NB4 (cell line): ENCODE results near the gene MRPL54.

ENCODE experiments used
- DNase-seq: peaks from one replicate; pipeline ENCODE4 v3.0.0; 2010; ENCODE audit warnings: low read depth
- H3K4me3 ChIP-seq: one replicate; pipeline ENCODE4 v1.5.1; 2011; ENCODE audit warnings: mild to moderate bottlenecking, low read depth, low read length, moderate library complexity
- CTCF ChIP-seq: IDR thresholded peaks from one replicate; pipeline ENCODE4 v1.5.1; 2012; ENCODE audit warnings: low read depth, low read length
- MAX ChIP-seq: IDR thresholded peaks from 2 replicates; pipeline ENCODE4 v1.6.1; 2011; ENCODE audit warnings: low read depth, low read length
- MYC ChIP-seq: IDR thresholded peaks from 2 replicates; pipeline ENCODE4 v1.6.1; 2011; ENCODE audit warnings: low read depth, low read length
- POLR2A ChIP-seq: IDR thresholded peaks from 2 replicates; pipeline ENCODE4 v1.6.1; 2011; ENCODE audit warnings: mild to moderate bottlenecking; ENCODE audit not compliant: insufficient read length; ENCODE audit errors: extremely low read depth

MRPL54 gene

DNA sequence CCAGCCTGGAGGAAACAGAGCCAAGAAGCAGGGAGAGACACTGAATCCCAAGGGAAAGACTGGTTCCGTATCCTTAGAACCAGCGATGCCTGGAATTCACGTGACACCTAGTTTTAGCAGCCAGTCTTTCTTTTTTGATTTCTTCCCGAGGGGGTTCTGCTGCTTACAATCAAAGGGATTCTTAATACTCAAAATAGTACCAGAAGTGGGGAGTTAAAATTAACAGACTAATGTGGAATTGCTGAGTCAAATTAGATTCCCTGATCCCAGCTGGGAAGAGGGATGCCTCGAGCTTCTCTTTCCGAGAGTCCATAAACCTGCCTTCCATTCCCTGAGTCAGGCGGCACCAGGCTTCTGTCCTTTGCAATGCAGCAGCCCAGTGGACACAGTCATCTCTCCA is 28.5 kb downstream of the MRPL54 start:
- no peak for DNase-seq
- no peak for TF ChIP-seq MYC
- no peak for TF ChIP-seq MAX
- TF ChIP-seq CTCF: no peak
- TF ChIP-seq POLR2A: no peak
- H3K4me3 ChIP-seq: no peak overlapping the region

DNA sequence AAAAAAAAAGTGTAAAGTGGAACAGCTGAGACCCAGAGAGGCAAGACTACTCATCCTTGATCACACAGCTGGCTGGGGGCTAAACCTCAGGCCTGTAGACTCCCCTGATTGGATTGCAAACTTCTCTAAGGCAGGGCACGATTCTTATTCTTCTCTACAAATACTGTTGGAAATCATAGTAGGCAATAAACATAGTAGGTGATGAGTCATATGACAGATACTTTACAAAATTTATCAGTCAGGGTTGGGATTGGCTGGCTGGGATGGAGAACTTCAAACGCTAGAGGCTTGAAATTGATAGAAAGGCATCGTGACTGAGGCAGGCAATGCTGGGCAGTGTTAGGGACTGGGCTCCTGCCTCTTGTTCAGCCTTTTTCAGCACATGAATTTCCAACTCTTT is 29.6 kb downstream of the MRPL54 start:
- DNase-seq: no peak
- no peak for TF ChIP-seq CTCF
- no peak for TF ChIP-seq POLR2A
- TF ChIP-seq MYC: no peak
- no peak for TF ChIP-seq MAX
- no peak overlapping the region for H3K4me3 ChIP-seq

DNA sequence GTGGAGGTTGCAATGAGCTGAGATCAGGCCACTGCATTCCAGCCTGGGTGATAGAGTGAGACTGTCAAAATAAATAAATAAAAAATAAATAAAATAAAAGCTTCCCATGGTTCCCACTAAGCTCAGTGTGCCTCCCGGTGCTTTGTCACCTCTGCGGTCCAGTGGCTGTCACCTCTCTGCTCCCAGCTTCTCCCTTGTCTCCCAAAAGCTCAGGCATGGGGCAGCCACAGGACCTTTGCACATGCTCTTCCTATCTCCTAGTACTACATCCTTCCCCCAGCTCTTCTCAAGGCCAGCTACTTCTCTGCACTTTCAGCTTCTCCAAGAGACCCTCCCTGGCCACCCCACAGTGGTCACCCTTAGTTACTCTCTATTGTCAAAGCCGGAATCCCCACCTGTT is 31.3 kb downstream of the MRPL54 start:
- no peak for DNase-seq
- no peak overlapping the region for H3K4me3 ChIP-seq
- TF ChIP-seq MYC: no peak

DNA sequence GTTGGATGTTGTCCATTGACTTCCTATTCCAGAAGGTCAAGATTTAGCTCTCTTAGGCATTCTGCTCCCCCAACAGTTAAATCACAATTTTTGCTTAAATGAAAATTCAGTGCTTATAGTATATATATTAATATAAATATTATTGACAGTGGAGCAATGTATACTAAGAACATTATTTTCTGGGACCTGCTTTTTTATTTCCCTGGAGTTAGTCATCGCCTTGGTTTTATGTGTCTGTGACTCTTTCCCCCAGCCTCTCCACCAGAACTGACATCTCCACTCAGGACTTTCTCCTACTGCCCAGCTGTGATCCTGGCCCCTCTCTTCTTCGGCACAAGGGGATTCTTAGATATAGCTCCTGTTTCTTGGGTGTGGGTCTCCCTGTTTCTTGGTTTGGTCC is 33.9 kb downstream of the MRPL54 start:
- DNase-seq: no peak
- TF ChIP-seq MYC (no peak), MAX (no peak), POLR2A (no peak), CTCF (no peak)
- no peak overlapping the region for H3K4me3 ChIP-seq

DNA sequence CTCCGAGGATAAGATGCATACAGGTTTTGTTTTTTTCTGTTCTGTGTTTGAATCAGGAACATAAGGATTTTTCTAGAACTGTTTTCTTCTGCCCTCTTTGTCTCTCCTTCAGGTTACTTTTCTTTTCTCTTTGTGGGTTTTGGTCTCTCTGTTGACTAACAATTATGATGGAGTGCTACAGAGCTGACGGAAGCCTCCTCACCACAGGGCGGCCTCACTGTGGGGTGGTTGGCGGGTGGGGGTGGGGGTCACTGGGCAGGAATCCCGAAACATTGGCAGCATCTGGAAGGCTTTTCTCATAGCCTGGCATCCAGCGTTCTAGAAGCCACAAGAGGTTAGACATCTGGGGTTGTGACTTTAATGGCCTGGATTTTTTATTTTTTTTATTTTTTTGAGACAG is 35.7 kb downstream of the MRPL54 start:
- no peak for TF ChIP-seq MYC
- no peak overlapping the region for H3K4me3 ChIP-seq
- DNase-seq: no peak

- no peak for TF ChIP-seq MAX
- TF ChIP-seq MYC: no peak
- TF ChIP-seq POLR2A: no peak
- no peak for TF ChIP-seq CTCF
- no peak overlapping the region for H3K4me3 ChIP-seq
- DNase-seq: no peak
Measured at GRCh38 chr19:3800996-3801395, 38.5 kb downstream of the MRPL54 start.

GRCh38 chr19:3801412-3802096 is 39.1 kb downstream of the MRPL54 start:
- H3K4me3 ChIP-seq: no peak overlapping the region
- TF ChIP-seq CTCF: no peak
- TF ChIP-seq MAX: no peak
- no peak for TF ChIP-seq POLR2A
- no peak for TF ChIP-seq MYC
- DNase-seq: no peak
